Endothelial cell of umbilical vein (primary cell): ENCODE results near the gene TXK.

Experiments
- CTCF ChIP-seq, 2 donors: IDR thresholded peaks; 1 replicate in 1 of 2; 2 replicates in 1 of 2; pipeline ENCODE4 v1.5.1; 2011; ENCODE audit warnings: low read length in 2 of 2, mild to moderate bottlenecking in 2 of 2, moderate library complexity in 2 of 2, control low read depth in 1 of 2, inconsistent platforms in 1 of 2, low read depth in 1 of 2; ENCODE audit not compliant: insufficient read depth in 1 of 2; ENCODE audit errors: extremely low read depth in 1 of 2
- POLR2AphosphoS5 ChIP-seq: IDR thresholded peaks from 2 replicates; pipeline ENCODE4 v1.6.1; 2012; ENCODE audit warnings: low read depth, mild to moderate bottlenecking, control low read depth, low read length, moderate library complexity; ENCODE audit not compliant: insufficient read depth
- TF ChIP-seq, protein P1 (sequence below): IDR thresholded peaks from 2 replicates; pipeline ENCODE4 v1.6.1; 2011; ENCODE audit not compliant: insufficient read depth, insufficient read length

DNA sequence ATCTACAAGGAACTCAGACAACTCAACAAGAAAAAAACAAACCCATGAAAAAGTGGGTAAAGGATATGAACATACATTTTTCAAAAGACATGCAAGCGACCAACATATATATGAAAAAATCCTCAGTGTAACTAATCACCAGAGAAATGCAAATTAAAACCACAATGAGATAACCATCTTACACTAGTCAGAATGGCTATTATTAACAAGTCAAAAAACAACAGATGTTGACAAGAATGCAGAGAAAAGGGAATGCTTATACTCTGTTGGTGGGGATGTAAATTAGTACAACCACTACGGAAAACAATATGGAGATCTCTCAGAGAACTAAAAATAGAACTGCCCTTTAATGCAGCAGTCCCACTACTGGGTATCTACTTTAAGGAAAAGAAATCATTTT is 105.4 kb downstream of the TXK start:
- no peak for TF ChIP-seq CTCF (IDR thresholded peaks at IDR 0.05; ENCODE audit: extremely low read depth in 1 of 2, insufficient read depth in 1 of 2, low read depth in 1 of 2, low read length in 2 of 2)
- TF ChIP-seq POLR2AphosphoS5 = no peak
- TF ChIP-seq, protein P1, sequence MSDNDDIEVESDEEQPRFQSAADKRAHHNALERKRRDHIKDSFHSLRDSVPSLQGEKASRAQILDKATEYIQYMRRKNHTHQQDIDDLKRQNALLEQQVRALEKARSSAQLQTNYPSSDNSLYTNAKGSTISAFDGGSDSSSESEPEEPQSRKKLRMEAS = no peak
